Measurements from ENCODE around the gene ZNF451. TPM values are rescaled to one million over a fixed set of nuclear protein-coding genes. Genes with fewer than 3 reads are reported as not detected.

The ZNF451 gene
- total RNA-seq, 1 donor, result 240 TPM

- no peak overlapping the region for H3K4me3 ChIP-seq (ENCODE audit: low read length)
- H3K27me3 ChIP-seq (ENCODE audit: insufficient read depth, low read length), result no peaks in the 10 kb centered on the region
- no peaks in the 10 kb centered on the region for H3K9me3 ChIP-seq (ENCODE audit: low read depth, low read length)
- H3K4me1 ChIP-seq (ENCODE audit: insufficient read depth, low read length), result no peaks in the 10 kb centered on the region
Observed at GRCh38 chr6:57195457-57195856, 105.5 kb downstream of the ZNF451 start.

DNA sequence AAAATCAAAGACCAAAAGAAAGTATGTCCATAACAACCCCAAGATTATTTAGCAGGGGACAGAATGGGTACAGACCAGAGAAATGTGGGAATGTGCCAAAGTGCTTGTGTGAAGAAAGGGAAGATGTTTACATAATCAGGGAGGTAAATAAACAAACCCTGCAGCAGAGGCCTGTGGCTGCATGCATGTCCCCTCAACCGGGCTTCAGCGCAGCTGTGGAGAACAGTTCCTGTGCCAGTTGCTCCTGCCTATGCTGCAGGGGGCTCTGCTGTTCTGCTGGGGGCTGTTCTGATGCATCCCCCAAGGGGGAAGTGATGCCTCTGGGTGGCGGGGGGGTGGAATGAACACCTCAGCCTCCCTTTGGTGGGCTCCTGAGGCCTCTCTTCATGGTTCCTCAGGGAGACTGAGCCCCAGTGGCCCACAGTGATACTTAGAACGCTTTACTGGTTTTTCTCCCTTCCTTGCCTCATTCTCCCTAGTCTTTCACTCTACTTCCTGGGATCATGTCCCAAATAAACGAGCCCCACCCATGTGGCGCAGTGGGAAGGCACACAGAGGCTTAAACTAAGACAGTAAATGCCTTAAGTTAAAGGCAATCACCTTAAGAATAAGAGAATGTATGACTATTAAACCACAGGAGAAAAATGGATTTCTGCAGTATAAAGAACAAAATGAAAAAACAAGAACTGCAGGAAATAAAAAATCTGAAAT lies 109.1 kb downstream of the ZNF451 start:
- H3K4me1 ChIP-seq (ENCODE audit: insufficient read depth, low read length), result no peaks in the 10 kb centered on the region
- no peak overlapping the region for H3K4me3 ChIP-seq (ENCODE audit: low read length)
- no peaks in the 10 kb centered on the region for H3K9me3 ChIP-seq (ENCODE audit: low read depth, low read length)
- H3K27me3 ChIP-seq (ENCODE audit: insufficient read depth, low read length), result no peaks in the 10 kb centered on the region

DNA sequence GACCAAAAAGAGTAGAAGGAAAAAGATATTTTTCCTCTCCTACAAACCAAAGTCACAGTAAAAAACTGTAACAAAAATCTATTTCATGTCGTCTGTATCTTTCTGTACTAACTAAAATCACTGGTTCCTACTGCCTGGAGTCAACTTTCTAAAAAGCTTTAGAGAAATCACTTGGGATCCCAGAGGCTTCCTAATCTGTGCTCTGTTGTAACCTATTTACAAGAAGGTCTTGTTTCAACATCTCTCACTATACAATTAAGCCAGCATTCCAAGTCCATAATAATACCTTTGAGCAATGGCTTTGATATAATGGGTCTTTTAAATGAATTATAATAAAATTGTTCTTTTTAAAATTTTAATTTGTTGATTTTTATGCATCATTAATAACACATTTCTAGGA lies 111.7 kb downstream of the ZNF451 start:
- Histone ChIP-seq H3K27me3 (ENCODE audit: insufficient read depth, low read length) (no peaks in the 10 kb centered on the region), H3K9me3 (ENCODE audit: low read depth, low read length) (no peaks in the 10 kb centered on the region), H3K4me1 (ENCODE audit: insufficient read depth, low read length) (no peaks in the 10 kb centered on the region), H3K4me3 (ENCODE audit: low read length) (no peak overlapping the region)

DNA sequence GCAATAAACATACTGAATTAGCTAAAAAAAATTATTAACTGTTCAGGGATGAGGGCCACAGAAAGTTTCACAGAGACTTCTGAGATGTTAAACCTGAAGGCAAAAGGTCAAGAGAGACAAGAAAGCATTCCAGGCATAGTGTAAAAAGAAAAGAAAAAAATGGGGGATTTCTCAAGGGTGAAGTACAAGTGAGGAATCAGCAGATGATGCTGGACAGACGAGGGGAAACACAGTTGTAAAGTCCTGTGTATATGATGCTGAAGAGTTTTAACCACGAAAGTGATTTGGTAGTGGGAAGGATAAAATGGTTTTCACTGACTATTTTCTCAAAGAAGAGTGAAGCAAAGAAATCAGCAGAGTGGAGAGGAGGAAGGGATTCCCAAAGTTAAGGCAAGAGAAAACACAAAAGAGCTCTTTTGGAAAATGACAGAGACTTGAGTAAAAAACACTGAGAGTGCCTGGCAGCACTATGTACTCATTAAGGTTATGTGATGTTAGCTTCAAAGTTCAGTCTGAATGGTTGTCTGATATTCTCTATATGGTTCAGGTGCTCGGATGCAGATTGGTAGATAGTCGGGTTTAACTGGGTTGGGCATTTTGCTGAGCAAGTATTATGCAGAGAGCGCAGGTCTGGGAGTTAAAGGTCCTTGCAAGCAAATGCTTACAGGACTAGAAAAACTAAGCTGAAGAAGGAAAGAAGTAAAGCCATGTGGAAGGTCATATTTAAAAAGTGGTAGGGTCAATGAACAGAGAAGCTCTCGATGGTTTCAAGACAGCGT lies 115.8 kb downstream of the ZNF451 start:
- H3K27me3 ChIP-seq (ENCODE audit: insufficient read depth, low read length), result no peaks in the 10 kb centered on the region
- H3K4me3 ChIP-seq (ENCODE audit: low read length), result no peak overlapping the region
- H3K9me3 ChIP-seq (ENCODE audit: low read depth, low read length), result no peaks in the 10 kb centered on the region
- no peaks in the 10 kb centered on the region for H3K4me1 ChIP-seq (ENCODE audit: insufficient read depth, low read length)

DNA sequence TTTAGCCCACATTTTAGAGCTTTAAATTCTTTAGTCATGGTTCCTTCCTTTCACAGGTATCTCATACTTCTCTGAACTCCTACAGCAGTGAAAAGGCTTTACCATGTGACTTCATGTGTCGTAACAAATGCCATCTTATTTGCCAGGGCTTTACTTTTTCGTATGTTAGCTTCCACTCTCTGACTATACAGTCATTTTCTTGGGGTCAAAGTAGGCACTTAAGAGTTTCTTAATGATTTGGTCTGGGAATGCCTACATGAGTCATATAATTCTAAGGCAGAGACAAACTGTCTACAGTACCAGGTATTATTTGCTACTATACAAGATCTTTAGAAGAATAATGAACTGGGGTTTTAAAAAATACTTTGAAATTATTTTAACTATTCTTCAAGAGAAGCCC lies 117.2 kb downstream of the ZNF451 start:
- Histone ChIP-seq H3K27me3 (ENCODE audit: insufficient read depth, low read length) (no peaks in the 10 kb centered on the region), H3K4me1 (ENCODE audit: insufficient read depth, low read length) (no peaks in the 10 kb centered on the region), H3K4me3 (ENCODE audit: low read length) (no peak overlapping the region), H3K9me3 (ENCODE audit: low read depth, low read length) (no peaks in the 10 kb centered on the region)

DNA sequence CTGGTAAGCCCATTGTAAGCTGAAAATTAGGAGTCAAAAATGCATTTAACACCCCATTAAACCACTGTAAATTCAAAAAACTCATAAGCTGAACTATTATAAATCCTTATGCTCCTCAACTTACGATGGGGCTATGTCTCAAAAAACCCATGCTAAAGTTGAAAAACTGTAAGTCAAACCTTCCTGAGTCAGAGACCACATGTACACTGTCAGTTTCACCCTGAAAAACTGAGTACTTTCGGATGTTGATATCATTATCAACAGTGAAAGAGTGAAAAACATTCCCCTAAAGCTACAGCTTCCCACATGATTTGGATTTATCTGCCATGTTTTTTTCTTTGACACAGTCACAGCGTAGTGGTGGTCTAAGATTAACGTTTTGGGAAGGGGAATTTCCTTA lies 117.9 kb downstream of the ZNF451 start:
- no peaks in the 10 kb centered on the region for H3K4me1 ChIP-seq (ENCODE audit: insufficient read depth, low read length)
- H3K4me3 ChIP-seq (ENCODE audit: low read length), result no peak overlapping the region
- H3K9me3 ChIP-seq (ENCODE audit: low read depth, low read length), result no peaks in the 10 kb centered on the region
- no peaks in the 10 kb centered on the region for H3K27me3 ChIP-seq (ENCODE audit: insufficient read depth, low read length)

GRCh38 chr6:57209030-57209429 lies 119.0 kb downstream of the ZNF451 start:
- Histone ChIP-seq H3K4me1 (ENCODE audit: insufficient read depth, low read length) (no peaks in the 10 kb centered on the region), H3K27me3 (ENCODE audit: insufficient read depth, low read length) (no peaks in the 10 kb centered on the region), H3K9me3 (ENCODE audit: low read depth, low read length) (no peaks in the 10 kb centered on the region), H3K4me3 (ENCODE audit: low read length) (no peak overlapping the region)

GRCh38 chr6:57210060-57210459 lies 120.1 kb downstream of the ZNF451 start:
- H3K9me3 ChIP-seq (ENCODE audit: low read depth, low read length), result no peaks in the 10 kb centered on the region
- no peak overlapping the region for H3K4me3 ChIP-seq (ENCODE audit: low read length)
- H3K4me1 ChIP-seq (ENCODE audit: insufficient read depth, low read length), result no peaks in the 10 kb centered on the region
- H3K27me3 ChIP-seq (ENCODE audit: insufficient read depth, low read length), result no peaks in the 10 kb centered on the region

DNA sequence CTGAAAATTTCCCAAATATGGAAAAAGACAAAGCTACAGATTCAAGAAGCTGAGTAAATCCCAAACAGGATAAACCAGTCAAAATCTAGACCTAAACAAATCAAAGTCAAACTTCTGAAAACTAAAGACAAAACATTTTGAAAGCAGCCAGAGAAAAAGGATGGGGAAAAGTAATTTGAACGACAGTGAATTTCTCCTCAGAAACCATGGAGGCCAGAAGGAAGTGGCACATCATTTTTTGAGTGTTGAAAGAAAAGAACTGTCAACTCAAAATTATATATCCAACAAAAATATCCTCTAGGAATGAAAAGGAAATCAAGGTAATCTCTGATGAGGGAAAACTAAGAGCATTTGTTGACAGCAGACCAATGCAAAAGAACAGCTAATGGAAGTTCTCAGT lies 125.3 kb downstream of the ZNF451 start:
- H3K4me3 ChIP-seq (ENCODE audit: low read length), result no peak overlapping the region
- no peaks in the 10 kb centered on the region for H3K9me3 ChIP-seq (ENCODE audit: low read depth, low read length)
- no peaks in the 10 kb centered on the region for H3K4me1 ChIP-seq (ENCODE audit: insufficient read depth, low read length)
- H3K27me3 ChIP-seq (ENCODE audit: insufficient read depth, low read length), result no peaks in the 10 kb centered on the region

GRCh38 chr6:57216235-57217101 lies 126.5 kb downstream of the ZNF451 start:
- no peaks in the 10 kb centered on the region for H3K9me3 ChIP-seq (ENCODE audit: low read depth, low read length)

DNA sequence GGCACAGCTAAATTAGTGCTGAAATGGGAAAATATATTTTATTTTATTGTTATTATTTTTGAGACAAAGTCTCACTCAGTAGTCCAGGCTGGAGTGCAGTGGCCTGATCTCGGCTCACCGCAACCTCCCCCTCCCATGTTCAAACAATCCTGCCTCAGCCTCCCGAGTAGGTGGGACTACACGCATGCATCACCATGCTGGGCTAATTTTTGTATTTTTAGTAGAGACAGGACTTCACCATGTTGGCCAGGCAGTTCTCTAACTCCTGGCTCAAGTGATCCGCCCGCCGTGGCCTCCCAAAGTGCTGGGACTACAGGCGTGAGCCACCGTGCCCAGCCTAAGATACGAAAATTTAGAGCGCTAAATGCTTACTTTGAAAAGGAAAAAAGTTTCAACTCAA lies 127.3 kb downstream of the ZNF451 start:
- H3K4me1 ChIP-seq (ENCODE audit: insufficient read depth, low read length), result peaks cover 8% of the 10 kb centered on the region
- no peaks in the 10 kb centered on the region for H3K9me3 ChIP-seq (ENCODE audit: low read depth, low read length)
- H3K27me3 ChIP-seq (ENCODE audit: insufficient read depth, low read length), result no peaks in the 10 kb centered on the region
- H3K4me3 ChIP-seq (ENCODE audit: low read length), result no peak overlapping the region

More at GRCh38 chr6:57216235-57217101, 126.5 kb downstream of the ZNF451 start:
- Histone ChIP-seq H3K4me3 (ENCODE audit: low read length) (no peak overlapping the region), H3K4me1 (ENCODE audit: insufficient read depth, low read length) (peaks cover 5% of the 10 kb centered on the region), H3K27me3 (ENCODE audit: insufficient read depth, low read length) (no peaks in the 10 kb centered on the region)

Other genes starting within 250 kb of the ZNF451 start
- 1.0 TPM for gene BEND6, start 135.1 kb upstream of the ZNF451 start, total RNA-seq
- 15.0 TPM for gene KIAA1586, start 43.5 kb upstream of the ZNF451 start, total RNA-seq
- gene BAG2, start 82.1 kb downstream of the ZNF451 start, total RNA-seq, result 4.6 TPM
- 1.0 TPM for gene RAB23, start 132.1 kb downstream of the ZNF451 start, total RNA-seq
- gene PRIM2, start 227.4 kb downstream of the ZNF451 start, total RNA-seq, result 11.3 TPM